HG02943 (cell line): ENCODE data around the gene XRRA1.
"Not testable (repeated sequence)": the region's sequence is repeated elsewhere in the genome, so short reads cannot be mapped to it uniquely, and the experiment has no call there.

ENCODE experiments used
- ATAC-seq: cut with Tn5 transposase; IDR thresholded peaks from one replicate; pipeline ENCODE4 v1.9.1; 2021; ENCODE audit warnings: mild to moderate bottlenecking, low read depth, moderate library complexity; ENCODE audit not compliant: unreplicated experiment

Gene XRRA1, protein sequence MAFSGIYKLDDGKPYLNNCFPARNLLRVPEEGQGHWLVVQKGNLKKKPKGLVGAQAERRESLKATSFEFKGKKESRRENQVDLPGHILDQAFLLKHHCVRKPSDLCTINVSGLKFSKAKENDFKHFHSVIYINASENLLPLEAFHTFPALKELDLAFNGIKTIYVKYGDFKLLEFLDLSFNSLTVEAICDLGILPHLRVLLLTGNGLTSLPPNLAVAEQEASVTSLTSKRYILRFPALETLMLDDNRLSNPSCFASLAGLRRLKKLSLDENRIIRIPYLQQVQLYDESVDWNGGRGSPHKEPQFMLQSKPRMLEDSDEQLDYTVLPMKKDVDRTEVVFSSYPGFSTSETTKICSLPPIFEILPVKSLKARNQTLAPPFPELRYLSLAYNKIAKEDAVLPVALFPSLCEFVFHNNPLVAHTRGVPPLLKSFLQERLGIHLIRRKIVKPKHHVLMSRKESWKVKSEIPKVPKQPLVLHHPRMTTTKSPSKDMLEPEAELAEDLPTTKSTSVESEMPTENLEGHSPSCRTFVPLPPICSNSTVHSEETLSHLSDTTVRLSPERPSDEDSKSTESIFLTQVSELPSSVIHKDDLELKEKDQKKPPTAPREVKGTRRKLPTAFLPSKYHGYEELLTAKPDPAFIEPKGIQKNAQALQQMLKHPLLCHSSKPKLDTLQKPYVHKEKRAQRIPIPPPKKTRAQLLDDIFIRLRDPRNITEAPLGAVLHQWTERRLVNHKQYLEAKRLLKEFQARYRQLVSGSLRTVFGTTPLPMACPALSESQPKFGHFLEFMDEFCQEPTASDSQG

DNA sequence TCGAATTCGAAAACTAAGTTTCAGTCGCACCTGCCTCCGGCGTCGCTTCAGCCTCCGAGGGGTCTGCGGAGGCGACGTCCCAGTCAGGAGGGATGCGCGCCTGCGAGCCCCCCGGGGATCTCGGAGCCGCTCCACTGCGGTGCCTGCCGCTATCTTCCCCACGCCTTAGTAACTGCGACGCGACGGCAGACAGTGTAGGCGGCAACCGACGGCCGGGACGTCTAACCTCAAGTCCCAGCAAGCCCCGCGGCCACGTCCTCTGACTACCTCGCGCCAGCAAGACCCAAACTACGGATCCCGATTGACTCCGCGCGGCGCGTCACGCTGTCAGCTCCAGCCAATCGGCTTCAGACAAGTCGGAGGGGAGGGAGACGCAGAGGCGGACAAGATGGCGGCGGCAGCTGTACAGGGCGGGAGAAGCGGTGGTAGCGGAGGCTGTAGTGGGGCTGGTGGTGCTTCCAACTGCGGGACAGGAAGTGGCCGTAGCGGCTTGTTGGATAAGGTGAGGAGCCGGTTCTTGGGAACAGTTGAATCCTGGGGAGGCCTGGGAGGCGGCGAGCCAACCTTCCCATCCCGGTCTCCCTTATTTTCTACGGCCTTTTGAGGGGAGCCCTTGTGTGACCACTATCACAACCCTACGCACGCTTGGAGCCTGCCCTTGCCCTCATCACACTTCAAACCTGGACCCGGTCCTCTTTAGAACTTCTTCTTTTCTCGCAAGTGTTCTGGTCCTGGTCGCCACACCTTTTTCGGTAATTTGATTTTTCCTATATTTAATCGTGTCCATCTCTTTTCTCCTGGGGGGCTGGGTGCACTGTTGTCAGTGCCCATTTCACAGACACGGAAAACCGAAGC lies at the start of gene XRRA1, which contains the start of gene SPCS2:
XRRA1 (minus strand) TSS at position 194 of the 855 bp plus-strand sequence. CDS start 8,213 bp downstream, outside the sequence.
SPCS2 (plus strand) TSS at position 369 of the 855 bp plus-strand sequence; CDS start at position 389, 20 bp downstream.
- peak; percentile 87 for ATAC-seq

DNA sequence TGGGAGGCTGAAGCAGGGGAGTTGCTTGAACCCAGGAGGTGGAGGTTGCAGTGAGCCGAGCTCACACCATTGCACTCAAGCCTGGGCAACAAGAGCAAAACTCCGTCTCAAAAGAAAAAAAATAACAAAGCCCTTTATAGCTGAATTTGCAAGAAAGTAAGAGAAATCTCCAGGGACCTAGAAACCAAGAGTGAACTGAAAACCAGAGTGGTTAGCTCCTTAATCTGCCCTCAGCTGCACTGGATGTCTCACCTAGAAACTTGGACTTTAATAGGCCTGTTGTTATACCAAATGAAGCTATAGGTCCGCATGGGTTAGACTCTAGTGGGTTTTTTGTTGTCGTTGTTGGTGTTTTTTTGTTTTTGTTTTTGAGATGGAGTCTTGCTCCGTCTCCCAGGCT lies 44.0 kb upstream of the XRRA1 start:
- no peak for ATAC-seq

DNA sequence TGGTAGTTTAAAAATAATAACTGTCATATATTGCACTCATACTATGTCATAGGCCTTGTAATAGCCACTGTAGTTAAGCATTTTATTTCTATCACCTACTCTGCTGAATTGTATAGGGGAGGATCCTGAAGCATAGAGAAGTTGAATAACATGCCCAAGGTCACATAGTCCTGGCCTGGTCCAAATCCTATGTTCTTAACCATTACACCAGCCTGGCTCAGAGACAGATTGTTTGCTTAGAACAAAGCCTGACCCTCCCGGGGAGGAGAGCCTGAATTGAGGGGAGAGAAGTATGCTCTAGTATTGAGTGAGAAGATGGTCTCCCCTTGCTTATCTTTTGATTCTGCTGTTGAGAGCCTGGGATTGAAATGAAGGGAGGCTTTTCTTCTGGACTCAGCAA lies 42.0 kb upstream of the XRRA1 start:
- ATAC-seq: no peak

DNA sequence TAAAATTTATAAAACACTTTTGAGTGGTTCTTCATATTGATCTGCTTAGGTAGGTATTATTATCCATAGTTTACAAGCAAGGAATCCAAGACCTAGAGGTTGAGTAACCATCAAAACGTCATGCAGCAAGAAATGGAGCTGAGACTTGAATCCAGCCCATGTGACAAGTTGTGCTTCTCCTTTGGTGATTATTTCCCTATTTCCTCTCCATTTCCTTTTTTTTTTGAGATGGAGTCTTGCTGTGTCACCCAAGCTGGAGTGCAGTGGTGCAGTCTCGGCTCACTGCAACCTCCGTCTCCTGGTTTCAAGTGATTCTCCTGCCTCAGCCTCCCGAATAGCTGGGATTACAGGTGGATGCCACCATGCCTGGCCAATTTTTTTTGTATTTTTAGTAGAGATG lies 41.3 kb upstream of the XRRA1 start:
- ATAC-seq: not testable (repeated sequence)

DNA sequence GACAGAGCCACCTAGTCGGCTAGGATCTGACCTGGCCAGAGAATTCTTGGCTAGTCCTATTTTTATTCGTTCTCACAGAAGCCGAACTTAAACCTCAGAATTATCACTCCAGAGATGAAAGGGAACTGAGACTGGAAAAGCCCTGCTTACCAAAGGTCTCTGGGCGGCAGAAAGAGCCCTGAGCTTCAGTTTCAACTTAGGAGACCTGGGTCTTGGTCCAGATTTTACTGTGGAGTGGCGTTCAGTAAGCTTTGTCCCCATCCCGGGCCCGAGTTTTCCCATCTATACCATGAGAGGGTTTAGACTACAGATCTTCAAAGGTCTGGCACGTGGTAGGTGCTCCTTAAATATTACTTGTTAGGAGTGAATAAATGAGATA lies 40.4 kb upstream of the XRRA1 start:
- peak; percentile 13 for ATAC-seq

DNA sequence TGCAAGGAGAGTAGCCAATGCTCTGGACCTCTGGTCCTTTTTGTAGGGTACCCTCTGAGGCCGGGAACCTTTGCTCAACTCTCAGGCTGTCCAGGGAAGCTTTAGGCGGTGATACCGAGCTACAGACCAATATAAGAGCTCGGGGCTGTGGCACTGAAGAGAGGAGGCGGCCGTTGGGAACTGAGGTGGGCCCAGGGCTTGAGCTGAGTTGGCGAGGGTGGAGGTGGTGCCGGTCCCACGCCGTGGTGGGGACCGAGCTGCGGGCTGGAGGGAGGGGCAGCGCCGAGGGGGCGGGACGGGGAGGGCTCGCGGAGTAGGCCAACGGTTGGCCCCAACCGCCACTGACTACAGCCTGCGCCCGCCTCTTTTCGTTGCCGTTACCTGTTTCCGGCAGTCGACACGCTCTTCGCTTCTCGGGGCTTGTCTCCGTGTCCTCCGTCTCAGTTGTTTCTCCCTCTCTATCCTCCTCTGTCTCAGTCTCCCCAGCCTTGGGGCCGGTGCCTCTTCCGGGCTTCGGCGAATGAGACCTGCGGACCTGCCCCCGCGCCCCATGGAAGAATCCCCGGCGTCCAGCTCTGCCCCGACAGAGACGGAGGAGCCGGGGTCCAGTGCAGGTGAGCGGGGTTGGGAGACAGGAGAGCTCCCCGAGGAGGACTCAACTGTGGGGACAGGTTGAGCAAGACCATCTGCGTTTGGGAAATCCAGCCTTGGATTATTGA lies 39.8 kb upstream of the XRRA1 start, which contains the start of gene NEU3:
NEU3 (plus strand) TSS at position 393 of the 719 bp plus-strand sequence; CDS start at position 521, 128 bp downstream.
- ATAC-seq: peak; percentile 88

DNA sequence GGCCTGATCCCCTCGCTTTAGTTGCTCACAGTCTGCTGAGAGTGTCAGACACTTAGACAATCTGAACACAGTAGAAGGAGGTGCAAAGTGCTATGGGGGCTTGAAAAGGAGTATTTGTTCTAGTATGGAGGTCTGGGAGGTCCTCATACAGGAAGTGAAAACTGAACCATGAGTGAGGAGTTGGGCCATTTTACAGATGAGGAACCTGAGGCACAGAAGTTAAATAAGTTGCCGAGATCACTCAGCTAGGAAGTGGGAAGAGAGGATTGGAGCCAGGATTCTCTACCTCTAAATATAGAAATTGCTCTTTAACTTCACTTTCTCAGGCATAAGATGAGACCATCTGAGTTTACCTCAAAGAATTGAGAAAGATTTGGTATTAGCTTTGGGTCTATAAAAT lies 35.8 kb upstream of the XRRA1 start:
- ATAC-seq: no peak

DNA sequence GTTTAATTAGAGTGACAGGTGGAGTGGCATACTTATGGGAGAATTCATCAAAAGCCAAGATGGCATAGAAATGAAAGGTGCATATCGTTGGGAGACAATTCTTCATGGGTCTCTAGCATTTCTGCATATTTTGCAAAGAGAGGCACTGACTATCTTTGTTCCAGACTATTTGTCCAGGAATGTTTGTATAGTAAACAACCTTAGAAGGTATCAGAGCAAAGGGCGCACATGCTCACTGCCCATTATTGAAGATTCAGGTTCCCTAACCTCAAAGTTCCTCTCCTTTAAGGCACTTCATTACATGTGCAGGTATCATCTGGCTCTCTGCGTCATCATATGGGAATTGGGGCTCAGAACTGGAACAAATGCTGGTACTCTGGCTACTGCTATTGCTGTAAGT lies 35.2 kb upstream of the XRRA1 start:
- no peak for ATAC-seq

DNA sequence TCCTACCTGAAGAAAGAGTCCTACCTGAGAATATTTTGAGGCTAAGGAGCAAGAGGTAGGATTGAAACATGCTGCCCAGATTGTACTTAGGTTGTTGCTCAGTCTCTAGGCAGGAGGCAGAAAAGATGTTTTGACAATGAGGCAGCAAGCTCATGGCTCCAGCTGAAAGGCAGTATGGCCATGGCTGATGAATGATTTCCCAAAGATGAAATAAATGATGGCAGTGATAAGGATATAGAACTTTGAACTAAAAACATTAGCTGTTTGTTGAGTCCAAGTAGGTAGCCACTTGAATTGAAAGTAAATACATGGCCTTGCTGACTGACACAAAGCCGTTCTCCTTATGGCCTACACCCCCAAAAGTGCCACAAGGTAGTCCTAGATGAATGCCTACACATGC lies 33.0 kb upstream of the XRRA1 start:
- ATAC-seq: no peak

DNA sequence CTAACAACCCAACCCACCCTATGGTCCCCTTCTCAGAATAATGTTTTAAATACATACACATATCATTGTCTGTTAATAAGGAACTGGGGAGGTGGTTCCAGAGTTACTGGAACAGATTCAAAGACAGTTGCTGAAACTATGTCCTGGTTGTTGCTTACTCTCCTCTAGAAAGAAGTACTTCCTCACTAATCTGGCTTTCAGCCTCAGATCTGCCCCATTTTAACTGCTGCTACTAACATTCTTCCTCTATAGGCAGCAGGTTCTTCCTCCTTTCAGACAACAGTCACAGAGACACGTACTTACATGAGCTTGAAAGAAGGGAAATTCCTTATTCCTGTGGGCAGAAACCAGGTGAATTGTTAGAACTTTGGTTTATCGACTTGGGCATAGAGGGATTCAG lies 31.7 kb upstream of the XRRA1 start:
- ATAC-seq: no peak

- ATAC-seq: no peak
These were observed 29.1 kb upstream of the XRRA1 start for GRCh38 chr11:74978041-74978440.

GRCh38 chr11:74971424-74971823 lies 22.5 kb upstream of the XRRA1 start:
- no peak for ATAC-seq

- no peak for ATAC-seq
These were observed 22.0 kb upstream of the XRRA1 start for GRCh38 chr11:74970852-74971395.

DNA sequence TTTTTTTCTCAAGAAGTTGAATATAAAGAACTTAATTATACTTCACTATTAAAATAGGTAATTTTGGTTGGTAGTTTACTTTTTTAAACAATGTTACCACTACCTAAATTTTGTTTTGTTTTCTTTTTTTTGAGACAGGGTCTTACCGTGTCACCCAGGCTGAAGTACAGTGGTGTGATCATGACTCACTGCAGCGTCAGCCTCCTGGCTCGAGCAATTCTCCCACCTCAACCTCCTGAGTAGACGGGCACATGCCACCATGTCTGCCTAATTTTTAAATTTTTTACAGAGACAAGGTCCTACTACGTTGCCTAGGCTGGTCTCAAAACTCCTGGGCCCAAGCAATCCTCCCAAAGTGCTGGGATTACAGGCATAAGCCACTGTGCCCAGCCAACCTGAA lies 17.8 kb upstream of the XRRA1 start:
- ATAC-seq: no peak

GRCh38 chr11:74960128-74960527 lies 11.2 kb upstream of the XRRA1 start:
- not testable (repeated sequence) for ATAC-seq

- no peak for ATAC-seq
These were observed 9.2 kb upstream of the XRRA1 start for GRCh38 chr11:74957937-74958629.

GRCh38 chr11:74956397-74957015 lies 7.6 kb upstream of the XRRA1 start:
- no peak for ATAC-seq

- ATAC-seq: no peak
These were observed 5.3 kb upstream of the XRRA1 start for GRCh38 chr11:74954199-74954598.

DNA sequence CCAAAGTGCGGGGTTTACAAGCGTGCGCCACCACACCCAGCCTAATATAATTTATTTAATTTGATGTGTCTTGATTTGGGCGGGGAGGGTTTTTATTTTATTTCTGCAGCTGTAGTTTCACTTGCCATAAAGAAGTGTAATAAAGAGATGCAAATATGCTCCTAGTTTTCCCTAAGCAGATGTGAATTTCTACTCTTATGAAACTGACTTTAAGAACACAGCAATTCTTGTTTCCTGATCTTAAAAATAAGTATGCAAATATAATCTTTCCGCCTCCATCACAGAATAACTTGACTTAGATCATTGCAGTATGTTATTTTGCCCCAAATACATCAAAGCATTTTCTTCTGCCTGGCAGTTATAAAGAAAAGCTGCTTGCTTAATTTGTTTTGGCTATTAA lies 4.6 kb upstream of the XRRA1 start:
- no peak for ATAC-seq
